Cardiac fibroblast (primary cell): Measurements from ENCODE around the gene C14orf132.
A peak's percentile ranks its signal among the peaks of the same experiment; 100 is the strongest.

Source experiments
- DNase-seq, 2 donors: peaks; one replicate each; pipeline versions ENCODE4 v3.0.0 to v3.0.0-alpha.2; 2010; ENCODE audit warnings: low read depth in 2 of 2
- H3K4me3 ChIP-seq, 2 donors: replicated peaks in 1 of 2; 1 replicate in 1 of 2; 2 replicates in 1 of 2; pipeline ENCODE4 v1.5.1; 2011; ENCODE audit warnings: low read depth in 2 of 2, low read length in 2 of 2, mild to moderate bottlenecking in 2 of 2, moderate library complexity in 1 of 2
- TF ChIP-seq, protein P1 (sequence below): IDR thresholded peaks from one replicate; pipeline ENCODE4 v1.5.1; 2011; ENCODE audit warnings: low read depth, mild to moderate bottlenecking, low read length, inconsistent platforms

The C14orf132 gene

DNA sequence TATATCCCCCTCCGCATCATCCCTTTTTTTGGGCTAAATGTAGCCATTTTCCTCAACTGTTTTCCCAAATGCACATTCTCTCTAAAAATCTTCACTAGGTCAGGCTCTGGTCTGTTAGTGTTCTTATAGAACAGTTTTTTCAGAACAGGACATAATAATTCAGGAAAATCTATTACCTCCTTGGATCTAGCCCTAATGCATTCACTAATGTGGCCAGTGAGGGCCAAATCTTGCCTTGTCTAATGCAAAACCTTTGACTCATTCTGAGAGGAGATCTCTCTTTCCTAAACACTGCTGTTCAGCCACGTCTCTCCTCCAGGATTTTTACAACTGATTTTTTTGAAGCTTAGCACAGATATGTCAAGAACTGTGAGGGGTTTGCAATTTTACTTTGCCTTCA, 15.5 kb downstream of the C14orf132 start:
- H3K4me3 ChIP-seq, result no peak overlapping the region
- TF ChIP-seq, protein P1, sequence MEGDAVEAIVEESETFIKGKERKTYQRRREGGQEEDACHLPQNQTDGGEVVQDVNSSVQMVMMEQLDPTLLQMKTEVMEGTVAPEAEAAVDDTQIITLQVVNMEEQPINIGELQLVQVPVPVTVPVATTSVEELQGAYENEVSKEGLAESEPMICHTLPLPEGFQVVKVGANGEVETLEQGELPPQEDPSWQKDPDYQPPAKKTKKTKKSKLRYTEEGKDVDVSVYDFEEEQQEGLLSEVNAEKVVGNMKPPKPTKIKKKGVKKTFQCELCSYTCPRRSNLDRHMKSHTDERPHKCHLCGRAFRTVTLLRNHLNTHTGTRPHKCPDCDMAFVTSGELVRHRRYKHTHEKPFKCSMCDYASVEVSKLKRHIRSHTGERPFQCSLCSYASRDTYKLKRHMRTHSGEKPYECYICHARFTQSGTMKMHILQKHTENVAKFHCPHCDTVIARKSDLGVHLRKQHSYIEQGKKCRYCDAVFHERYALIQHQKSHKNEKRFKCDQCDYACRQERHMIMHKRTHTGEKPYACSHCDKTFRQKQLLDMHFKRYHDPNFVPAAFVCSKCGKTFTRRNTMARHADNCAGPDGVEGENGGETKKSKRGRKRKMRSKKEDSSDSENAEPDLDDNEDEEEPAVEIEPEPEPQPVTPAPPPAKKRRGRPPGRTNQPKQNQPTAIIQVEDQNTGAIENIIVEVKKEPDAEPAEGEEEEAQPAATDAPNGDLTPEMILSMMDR, result no peak
- no peak for DNase-seq

DNA sequence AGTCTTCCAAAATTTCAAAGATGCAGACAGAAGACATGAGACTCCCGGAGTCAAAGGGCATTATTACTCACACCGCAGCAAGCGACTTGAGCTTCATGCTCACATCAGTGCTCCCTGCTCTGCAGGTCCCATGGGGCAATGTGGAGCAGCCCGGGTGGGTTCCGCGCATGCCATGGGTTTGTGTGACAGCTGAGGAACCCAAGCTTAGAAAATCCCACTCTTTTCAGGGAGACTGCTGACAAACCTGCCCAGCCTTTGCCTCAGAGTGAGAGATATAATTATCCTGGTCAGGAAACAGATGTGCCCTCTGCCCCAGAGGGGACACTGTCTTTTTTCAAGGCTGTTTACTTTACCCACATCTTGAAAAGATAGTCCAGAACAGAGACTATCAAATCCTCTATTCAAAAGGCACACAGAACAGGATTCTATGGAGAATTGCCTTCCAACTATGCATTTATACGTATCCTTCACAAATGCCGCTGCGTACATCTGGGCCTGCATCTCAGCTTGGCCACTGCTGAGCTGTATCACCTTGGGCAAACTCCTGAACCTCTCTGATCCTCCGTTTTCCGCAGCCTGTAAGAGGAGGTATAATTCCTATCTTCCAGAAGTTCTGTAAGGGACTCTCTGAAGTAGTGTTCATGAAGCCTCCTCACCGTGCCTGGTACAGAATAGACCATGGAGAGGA, 16.0 kb downstream of the C14orf132 start:
- peak in 1 of 2 donors; percentile 57 for DNase-seq
- no peak overlapping the region for H3K4me3 ChIP-seq
- TF ChIP-seq, protein P1, result no peak

DNA sequence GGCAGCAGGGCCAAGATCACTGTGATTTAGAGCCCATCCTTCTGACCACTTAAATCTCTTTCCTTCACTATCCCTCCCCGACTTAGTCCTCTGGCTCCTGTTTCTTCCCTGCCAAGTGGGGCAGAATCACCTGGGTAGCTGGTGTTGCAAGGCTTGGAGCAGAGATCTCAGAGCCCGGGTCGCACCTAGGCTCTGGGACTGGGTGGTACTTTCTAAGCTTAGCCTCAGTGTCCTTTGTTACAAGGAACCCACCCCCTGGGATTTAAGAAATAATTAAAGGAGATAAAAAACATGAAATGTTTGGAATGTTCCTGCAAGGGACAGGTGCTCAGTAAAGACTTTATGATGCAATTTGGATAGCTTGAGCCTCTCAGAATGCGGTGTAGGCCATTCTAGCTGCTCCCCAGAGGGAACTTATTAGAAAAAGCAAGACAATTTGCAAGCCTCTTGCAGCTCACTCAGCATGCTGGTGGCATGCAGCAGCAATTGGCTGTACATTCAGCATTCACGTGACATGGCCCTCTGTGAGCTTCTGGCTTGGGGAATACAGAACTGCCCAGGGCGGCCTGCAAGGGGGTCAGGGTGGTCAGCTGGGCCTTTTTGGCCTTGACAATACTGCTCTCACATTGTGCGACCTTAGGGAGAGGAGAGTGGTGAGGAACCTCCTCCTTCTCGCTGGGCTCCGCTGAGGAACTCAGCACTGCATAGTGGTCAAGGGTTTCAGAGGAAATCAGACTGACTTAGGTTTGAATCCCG, 16.8 kb downstream of the C14orf132 start:
- H3K4me3 ChIP-seq, result no peak overlapping the region
- TF ChIP-seq, protein P1, result no peak
- no peak for DNase-seq

DNA sequence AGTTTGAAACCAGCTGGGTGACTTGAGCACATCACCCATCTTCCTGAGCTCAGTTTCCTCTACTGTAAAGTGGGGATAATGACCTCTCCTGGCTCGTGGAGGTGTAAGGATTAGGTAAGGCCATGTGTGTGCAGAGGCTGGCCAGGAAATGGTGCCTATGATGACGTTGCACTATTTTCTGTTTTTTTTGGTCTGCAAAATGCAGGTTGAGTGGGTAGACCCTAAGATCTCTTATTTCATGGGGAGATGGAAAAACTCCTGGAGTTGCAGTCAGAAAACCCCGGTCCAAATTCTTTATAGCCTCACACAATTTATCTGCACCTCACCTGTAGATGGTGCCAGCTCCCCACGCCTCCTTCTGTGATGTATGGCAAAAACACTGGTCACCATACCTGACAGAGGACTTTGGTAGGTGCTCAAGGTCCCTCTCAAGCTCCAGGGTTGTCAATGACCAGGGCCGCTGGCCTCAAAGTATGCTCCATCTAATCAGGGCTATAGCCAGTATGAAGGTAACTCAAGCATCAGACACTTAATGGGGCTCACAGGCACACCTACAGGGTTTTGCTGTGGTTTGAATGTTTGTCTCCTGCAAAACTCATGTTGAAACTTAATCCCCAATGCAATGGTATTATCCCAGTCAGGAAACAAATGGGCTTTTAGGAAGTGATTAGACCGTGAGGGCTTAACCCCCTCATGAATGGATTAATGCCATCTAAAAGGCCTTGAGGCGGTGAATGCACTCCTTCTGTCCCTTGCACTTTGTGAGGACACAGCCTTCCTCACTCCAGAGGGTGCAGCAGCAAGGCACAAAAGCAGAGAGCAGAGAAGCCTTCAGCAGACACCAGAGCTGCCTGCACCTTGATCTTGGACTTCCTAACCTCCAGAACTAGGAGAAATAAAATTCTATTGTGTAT, 17.6 kb downstream of the C14orf132 start:
- DNase-seq, result no peak
- TF ChIP-seq, protein P1, result no peak

DNA sequence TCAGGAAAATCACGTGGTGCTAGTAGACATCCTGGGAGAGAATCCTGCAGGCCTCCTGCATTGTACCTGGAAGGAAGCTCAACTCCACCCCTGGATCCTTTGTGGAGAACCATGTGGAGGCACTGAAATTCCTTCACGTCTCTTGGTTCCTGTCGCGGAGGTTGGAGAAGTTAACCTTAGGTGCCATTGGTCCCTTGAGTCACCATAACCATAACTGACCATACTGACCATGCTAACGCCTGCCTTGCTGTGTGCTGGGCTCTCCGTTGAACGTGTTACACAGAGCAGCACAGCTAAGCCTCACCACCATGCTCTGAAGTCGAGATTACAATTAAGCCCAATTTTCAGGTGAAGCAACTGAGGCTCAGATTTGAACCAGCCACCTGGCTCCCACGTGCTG, 18.6 kb downstream of the C14orf132 start:
- no peak overlapping the region for H3K4me3 ChIP-seq
- no peak for DNase-seq
- TF ChIP-seq, protein P1, result no peak

More for the DNA sequence above, 17.6 kb downstream of the C14orf132 start:
- no peak overlapping the region for H3K4me3 ChIP-seq

DNA sequence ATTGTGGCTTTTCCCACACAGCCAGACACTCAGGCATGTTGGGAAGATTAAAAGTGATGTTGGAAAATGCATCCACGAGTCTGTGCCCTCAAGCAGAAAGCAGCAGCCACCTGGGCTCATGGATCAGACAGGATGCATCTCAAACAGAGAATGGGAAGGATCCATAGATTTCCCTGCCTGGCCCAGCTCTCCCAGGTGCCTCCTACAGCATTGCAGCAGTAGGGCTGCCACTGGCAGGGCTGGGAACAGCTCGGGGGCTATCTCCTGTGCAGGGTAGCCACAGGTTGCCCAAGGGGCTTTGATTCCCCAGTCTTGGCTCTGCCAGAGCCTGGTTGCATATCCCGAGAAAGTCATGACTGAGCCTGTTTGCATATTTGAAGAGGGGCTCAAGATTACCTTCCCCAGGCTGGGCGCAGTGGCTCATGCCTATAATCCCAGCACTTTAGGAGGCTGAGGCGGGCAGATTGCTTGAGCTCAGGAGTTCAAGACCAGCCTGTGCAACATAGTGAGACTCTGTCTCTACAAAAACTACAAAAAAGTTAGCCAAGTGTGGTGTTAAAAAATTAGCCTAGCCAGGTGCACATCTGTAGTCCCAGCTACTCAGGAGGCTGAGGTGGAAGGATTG, 19.5 kb downstream of the C14orf132 start:
- TF ChIP-seq, protein P1, result no peak
- no peak for DNase-seq
- no peak overlapping the region for H3K4me3 ChIP-seq
